GM21515 (cell line): ENCODE measurements around the gene HOXA7.

ENCODE experiments used
- ATAC-seq: cut with Tn5 transposase; IDR thresholded peaks from one replicate; pipeline ENCODE4 v1.9.1; 2021; ENCODE audit not compliant: unreplicated experiment

HOXA7 gene

GRCh38 chr7:27122077-27122910 is 34.2 kb downstream of the HOXA7 start:
- ATAC-seq = no peak

GRCh38 chr7:27121684-27122076 is 34.8 kb downstream of the HOXA7 start:
- no peak for ATAC-seq

- no peak for ATAC-seq
Observed at GRCh38 chr7:27119412-27119911, 37.0 kb downstream of the HOXA7 start.

GRCh38 chr7:27118580-27118979 is 37.9 kb downstream of the HOXA7 start:
- no peak for ATAC-seq

- no peak for ATAC-seq
Observed at GRCh38 chr7:27117887-27118491, 38.5 kb downstream of the HOXA7 start.

- ATAC-seq = no peak
Observed at GRCh38 chr7:27116962-27117886, 39.3 kb downstream of the HOXA7 start.

GRCh38 chr7:27116031-27116961 is 40.2 kb downstream of the HOXA7 start:
- no peak for ATAC-seq

- ATAC-seq = no peak
Observed at GRCh38 chr7:27115221-27116026, 41.1 kb downstream of the HOXA7 start.

GRCh38 chr7:27114881-27115220 is 41.6 kb downstream of the HOXA7 start:
- ATAC-seq = no peak

GRCh38 chr7:27113991-27114769 is 42.3 kb downstream of the HOXA7 start:
- ATAC-seq = no peak

- no peak for ATAC-seq
Observed at GRCh38 chr7:27112955-27113949, 43.2 kb downstream of the HOXA7 start.

GRCh38 chr7:27112361-27112760 is 44.1 kb downstream of the HOXA7 start:
- ATAC-seq = no peak

- no peak for ATAC-seq
Observed at GRCh38 chr7:27111751-27112277, 44.7 kb downstream of the HOXA7 start.

GRCh38 chr7:27111042-27111750 is 45.3 kb downstream of the HOXA7 start:
- ATAC-seq = no peak

- no peak for ATAC-seq
Observed at GRCh38 chr7:27110186-27111031, 46.1 kb downstream of the HOXA7 start.
